Cardiac fibroblast (primary cell): ENCODE data around the gene OR51B4.
A peak's percentile ranks its signal among the peaks of the same experiment; 100 is the strongest.

Source experiments
- DNase-seq, 2 donors: peaks; one replicate each; pipeline versions ENCODE4 v3.0.0 to v3.0.0-alpha.2; 2010; ENCODE audit warnings: low read depth in 2 of 2
- H3K4me3 ChIP-seq, 2 donors: replicated peaks in 1 of 2; 1 replicate in 1 of 2; 2 replicates in 1 of 2; pipeline ENCODE4 v1.5.1; 2011; ENCODE audit warnings: low read depth in 2 of 2, low read length in 2 of 2, mild to moderate bottlenecking in 2 of 2, moderate library complexity in 1 of 2
- TF ChIP-seq, protein P1 (sequence below): IDR thresholded peaks from one replicate; pipeline ENCODE4 v1.5.1; 2011; ENCODE audit warnings: low read depth, mild to moderate bottlenecking, low read length, inconsistent platforms

Gene OR51B4

DNA sequence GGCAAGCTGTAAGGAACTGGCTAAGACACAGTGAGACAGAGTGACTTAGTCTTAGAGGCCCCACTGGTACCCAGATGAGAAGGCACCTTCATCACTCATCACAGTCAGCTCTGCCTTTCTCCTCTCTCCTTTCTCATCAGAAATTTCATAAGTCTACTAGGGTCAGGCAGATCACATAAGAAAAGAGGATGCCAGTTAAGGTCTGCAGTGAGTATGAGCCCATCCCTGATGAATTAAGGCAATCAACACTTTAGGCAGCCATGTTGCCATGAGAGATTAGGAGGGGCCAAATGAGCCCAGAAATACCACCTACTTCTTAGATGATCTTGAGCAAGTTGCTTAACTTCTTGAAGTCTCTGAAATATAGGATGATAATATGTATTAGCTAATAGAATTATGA is 20.1 kb downstream of the OR51B4 start:
- DNase-seq: no peak
- no peak overlapping the region for H3K4me3 ChIP-seq
- TF ChIP-seq, protein P1, sequence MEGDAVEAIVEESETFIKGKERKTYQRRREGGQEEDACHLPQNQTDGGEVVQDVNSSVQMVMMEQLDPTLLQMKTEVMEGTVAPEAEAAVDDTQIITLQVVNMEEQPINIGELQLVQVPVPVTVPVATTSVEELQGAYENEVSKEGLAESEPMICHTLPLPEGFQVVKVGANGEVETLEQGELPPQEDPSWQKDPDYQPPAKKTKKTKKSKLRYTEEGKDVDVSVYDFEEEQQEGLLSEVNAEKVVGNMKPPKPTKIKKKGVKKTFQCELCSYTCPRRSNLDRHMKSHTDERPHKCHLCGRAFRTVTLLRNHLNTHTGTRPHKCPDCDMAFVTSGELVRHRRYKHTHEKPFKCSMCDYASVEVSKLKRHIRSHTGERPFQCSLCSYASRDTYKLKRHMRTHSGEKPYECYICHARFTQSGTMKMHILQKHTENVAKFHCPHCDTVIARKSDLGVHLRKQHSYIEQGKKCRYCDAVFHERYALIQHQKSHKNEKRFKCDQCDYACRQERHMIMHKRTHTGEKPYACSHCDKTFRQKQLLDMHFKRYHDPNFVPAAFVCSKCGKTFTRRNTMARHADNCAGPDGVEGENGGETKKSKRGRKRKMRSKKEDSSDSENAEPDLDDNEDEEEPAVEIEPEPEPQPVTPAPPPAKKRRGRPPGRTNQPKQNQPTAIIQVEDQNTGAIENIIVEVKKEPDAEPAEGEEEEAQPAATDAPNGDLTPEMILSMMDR: no peak

DNA sequence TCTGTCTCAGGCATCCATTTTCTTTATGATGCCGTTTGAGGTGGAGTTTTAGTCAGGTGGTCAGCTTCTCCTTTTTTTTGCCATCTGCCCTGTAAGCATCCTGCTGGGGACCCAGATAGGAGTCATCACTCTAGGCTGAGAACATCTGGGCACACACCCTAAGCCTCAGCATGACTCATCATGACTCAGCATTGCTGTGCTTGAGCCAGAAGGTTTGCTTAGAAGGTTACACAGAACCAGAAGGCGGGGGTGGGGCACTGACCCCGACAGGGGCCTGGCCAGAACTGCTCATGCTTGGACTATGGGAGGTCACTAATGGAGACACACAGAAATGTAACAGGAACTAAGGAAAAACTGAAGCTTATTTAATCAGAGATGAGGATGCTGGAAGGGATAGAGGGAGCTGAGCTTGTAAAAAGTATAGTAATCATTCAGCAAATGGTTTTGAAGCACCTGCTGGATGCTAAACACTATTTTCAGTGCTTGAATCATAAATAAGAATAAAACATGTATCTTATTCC is 21.1 kb downstream of the OR51B4 start:
- DNase-seq: peak; percentile 96 to 100
- TF ChIP-seq, protein P1: no peak
- H3K4me3 ChIP-seq: no peak overlapping the region

DNA sequence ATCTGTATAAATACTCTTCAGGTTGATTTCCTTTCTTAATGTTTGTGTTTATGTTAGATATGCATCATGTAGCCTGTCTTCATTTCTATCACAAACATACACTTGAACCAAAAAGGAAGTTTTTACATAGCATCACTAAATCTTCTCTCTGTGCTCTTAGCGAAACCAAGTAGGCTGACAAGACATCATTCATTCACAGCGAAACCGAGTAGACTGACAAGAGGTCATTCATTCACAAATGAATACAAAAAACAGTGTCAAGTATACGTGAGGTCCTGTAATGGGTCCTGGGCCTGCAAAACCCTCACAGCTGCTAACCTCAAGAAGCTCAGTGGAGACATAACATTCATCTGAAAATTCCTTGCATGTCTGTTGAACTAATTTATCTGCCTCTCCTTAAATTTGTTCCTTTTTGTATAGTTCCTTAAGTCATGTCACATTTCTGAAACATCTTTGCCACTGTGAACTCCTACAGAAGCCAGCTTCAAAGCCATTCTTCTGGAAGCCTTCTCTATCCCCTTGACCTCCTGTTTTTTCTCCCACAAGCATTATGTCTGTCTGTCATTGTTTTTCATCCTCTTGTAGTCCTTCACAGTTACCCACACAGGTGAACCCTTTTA is 22.2 kb downstream of the OR51B4 start:
- TF ChIP-seq, protein P1: no peak
- H3K4me3 ChIP-seq: no peak overlapping the region
- DNase-seq: no peak

- no peak overlapping the region for H3K4me3 ChIP-seq
- no peak for DNase-seq
- TF ChIP-seq, protein P1: no peak
Observed at GRCh38 chr11:5277807-5278382, 23.9 kb downstream of the OR51B4 start.

- TF ChIP-seq, protein P1: no peak
- no peak for DNase-seq
- H3K4me3 ChIP-seq: no peak overlapping the region
Observed at GRCh38 chr11:5276697-5277096, 25.0 kb downstream of the OR51B4 start.

- no peak overlapping the region for H3K4me3 ChIP-seq
Observed at GRCh38 chr11:5275369-5276110, 26.2 kb downstream of the OR51B4 start.

More at GRCh38 chr11:5275369-5276110, 26.2 kb downstream of the OR51B4 start:
- DNase-seq: peak in 1 of 2 donors; percentile 14
- TF ChIP-seq, protein P1: no peak
